Type B pancreatic cell (in vitro differentiated cells): ENCODE measurements around the gene RPS21. TPM values are rescaled to one million over a fixed set of nuclear protein-coding genes. Genes with fewer than 3 reads are reported as not detected.

ENCODE experiments used
- DNase-seq: peaks from one replicate; pipeline ENCODE4 v3.0.0; 2021; ENCODE audit warnings: mixed read lengths; ENCODE audit not compliant: unreplicated experiment; ENCODE audit errors: extremely low spot score
- H3K27ac Mint-ChIP-seq: 2 replicates; pipeline ENCODE4 v1.8.0; 2021; ENCODE audit warnings: mild to moderate bottlenecking, mixed read lengths
- H3K27me3 Mint-ChIP-seq: 2 replicates; pipeline ENCODE4 v1.8.0; 2021; ENCODE audit warnings: mixed read lengths
- H3K36me3 Mint-ChIP-seq: 2 replicates; pipeline ENCODE4 v1.8.0; 2021; ENCODE audit warnings: mixed read lengths
- H3K4me1 Mint-ChIP-seq: one replicate; pipeline ENCODE4 v1.8.0; 2021; ENCODE audit warnings: mixed read lengths; ENCODE audit not compliant: unreplicated experiment
- H3K4me3 Mint-ChIP-seq: 2 replicates; pipeline ENCODE4 v1.8.0; 2021; ENCODE audit warnings: mild to moderate bottlenecking, mixed read lengths
- H3K9me3 Mint-ChIP-seq: 2 replicates; pipeline ENCODE4 v1.8.0; 2021; ENCODE audit warnings: mixed read lengths
- CTCF ChIP-seq: fragments of 200-600 bp; sonication (generic); conservative IDR thresholded peaks from 2 replicates; pipeline ENCODE4 v1.5.0; 2021; ENCODE audit warnings: antibody characterized with exemption, mild to moderate bottlenecking
- total RNA-seq: library from RNA; stranded (reverse); gene quantifications from 2 replicates; pipeline ENCODE4 v1.2.1, GENCODE V29; 2021; ENCODE audit warnings: low replicate concordance

RPS21 gene
- total RNA-seq, 1 donor from 2014 or later = 1,432 TPM

- DNase-seq = no peak
- no peaks in the 10 kb centered on the region for H3K36me3 Mint-ChIP-seq
- no peak overlapping the region for H3K27ac Mint-ChIP-seq
- TF ChIP-seq CTCF = no peak
- no peaks in the 10 kb centered on the region for H3K9me3 Mint-ChIP-seq
- peaks cover 9% of the 10 kb centered on the region for H3K4me1 Mint-ChIP-seq
- no peaks in the 10 kb centered on the region for H3K27me3 Mint-ChIP-seq
- H3K4me3 Mint-ChIP-seq = no peak overlapping the region
Measured at GRCh38 chr20:62418709-62419487, 32.0 kb downstream of the RPS21 start.

- DNase-seq = no peak
- H3K4me3 Mint-ChIP-seq = no peak overlapping the region
- no peaks in the 10 kb centered on the region for H3K27me3 Mint-ChIP-seq
- no peaks in the 10 kb centered on the region for H3K36me3 Mint-ChIP-seq
- no peaks in the 10 kb centered on the region for H3K9me3 Mint-ChIP-seq
- TF ChIP-seq CTCF = no peak
- H3K4me1 Mint-ChIP-seq = peaks cover 9% of the 10 kb centered on the region
- no peak overlapping the region for H3K27ac Mint-ChIP-seq
Measured at GRCh38 chr20:62419759-62420158, 32.9 kb downstream of the RPS21 start.

- Mint-ChIP-seq H3K36me3 (no peaks in the 10 kb centered on the region), H3K4me3 (no peak overlapping the region), H3K27me3 (no peaks in the 10 kb centered on the region), H3K9me3 (no peaks in the 10 kb centered on the region), H3K4me1 (peaks cover 9% of the 10 kb centered on the region), H3K27ac (no peak overlapping the region)
- no peak for TF ChIP-seq CTCF
- no peak for DNase-seq
Measured at GRCh38 chr20:62420846-62421715, 34.2 kb downstream of the RPS21 start.

GRCh38 chr20:62421716-62421990, 34.8 kb downstream of the RPS21 start:
- Mint-ChIP-seq H3K9me3 (no peaks in the 10 kb centered on the region), H3K4me3 (no peak overlapping the region), H3K36me3 (no peaks in the 10 kb centered on the region), H3K4me1 (peaks cover 9% of the 10 kb centered on the region), H3K27me3 (no peaks in the 10 kb centered on the region), H3K27ac (no peak overlapping the region)
- DNase-seq = no peak
- no peak for TF ChIP-seq CTCF

GRCh38 chr20:62422636-62423325, 35.9 kb downstream of the RPS21 start:
- DNase-seq = no peak
- Mint-ChIP-seq H3K36me3 (no peaks in the 10 kb centered on the region), H3K4me1 (peaks cover 9% of the 10 kb centered on the region), H3K27me3 (no peaks in the 10 kb centered on the region), H3K4me3 (no peak overlapping the region), H3K9me3 (no peaks in the 10 kb centered on the region), H3K27ac (no peak overlapping the region)
- no peak for TF ChIP-seq CTCF
